ENCODE data around the gene GRK5. TPM values are rescaled to one million over a fixed set of nuclear protein-coding genes. Genes with fewer than 3 reads are reported as not detected.

Gene GRK5
- total RNA-seq, 1 experiment from 2014 or later: 0.82 TPM

DNA sequence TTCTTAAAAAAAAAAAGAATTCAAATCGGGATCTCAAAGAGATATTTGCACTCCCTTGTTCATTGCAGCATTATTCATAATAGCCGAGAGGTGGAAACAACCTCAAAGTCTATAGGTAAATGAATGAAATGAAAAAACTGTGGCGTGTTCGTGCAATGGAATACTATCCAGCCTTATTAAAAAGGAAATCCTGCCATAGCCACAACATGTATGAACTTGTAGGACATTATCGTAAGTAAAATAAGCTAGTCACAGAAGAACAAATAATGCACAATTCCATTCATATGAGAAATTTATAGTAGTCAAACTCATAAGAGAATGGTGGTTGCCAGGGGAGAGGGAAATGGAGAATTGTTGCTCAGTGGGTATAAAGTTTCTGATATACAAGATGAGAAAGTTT is 37.9 kb downstream of the GRK5 start:
- H3K27ac Mint-ChIP-seq (ENCODE audit: low read depth, unreplicated experiment): no peak overlapping the region

DNA sequence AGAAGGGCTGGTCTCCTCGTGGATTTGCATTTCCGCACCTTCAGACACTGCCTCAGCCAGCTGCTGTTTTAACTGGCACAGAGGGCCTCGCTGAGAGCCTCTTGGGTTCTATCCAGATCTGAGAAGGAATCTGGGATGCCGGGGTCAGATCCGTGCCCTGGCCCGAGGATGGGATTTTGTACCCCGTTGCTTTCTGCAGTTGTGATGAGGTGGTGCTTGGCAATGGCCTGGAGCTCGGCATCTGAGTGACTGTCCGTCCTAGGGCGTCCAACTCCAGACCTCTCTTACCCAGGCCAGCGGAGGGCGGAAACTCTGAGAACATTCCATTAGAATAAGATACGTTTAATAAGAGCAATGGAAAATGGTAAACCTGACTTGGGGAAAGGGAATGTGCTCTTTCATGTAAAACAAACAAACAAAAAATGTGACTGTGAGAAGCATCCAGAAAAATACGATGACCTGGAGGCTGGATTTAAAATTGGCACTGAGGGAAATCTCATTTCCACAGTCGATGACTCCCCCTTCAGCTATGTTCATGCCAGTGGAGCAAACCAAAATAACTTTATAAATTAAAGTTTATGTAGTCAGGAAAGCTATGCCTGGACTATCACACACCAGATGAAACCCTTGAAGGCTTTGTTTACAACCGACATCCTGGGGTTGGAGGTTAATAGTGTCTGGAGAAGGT is 39.6 kb downstream of the GRK5 start:
- Mint-ChIP-seq H3K27me3 (ENCODE audit: insufficient read depth, unreplicated experiment) (no peaks in the 10 kb centered on the region), H3K27ac (ENCODE audit: low read depth, unreplicated experiment) (no peak overlapping the region), H3K9me3 (ENCODE audit: unreplicated experiment) (no peaks in the 10 kb centered on the region), H3K4me1 (ENCODE audit: insufficient read depth, unreplicated experiment) (no peaks in the 10 kb centered on the region), H3K36me3 (ENCODE audit: insufficient read depth, unreplicated experiment) (peaks cover 6% of the 10 kb centered on the region), H3K4me3 (ENCODE audit: unreplicated experiment) (no peak overlapping the region)
- peak; percentile 53 for DNase-seq (ENCODE audit: unreplicated experiment)
- intact Hi-C loops (cut with micrococcal nuclease): no loop called here
- TF ChIP-seq, protein P1, sequence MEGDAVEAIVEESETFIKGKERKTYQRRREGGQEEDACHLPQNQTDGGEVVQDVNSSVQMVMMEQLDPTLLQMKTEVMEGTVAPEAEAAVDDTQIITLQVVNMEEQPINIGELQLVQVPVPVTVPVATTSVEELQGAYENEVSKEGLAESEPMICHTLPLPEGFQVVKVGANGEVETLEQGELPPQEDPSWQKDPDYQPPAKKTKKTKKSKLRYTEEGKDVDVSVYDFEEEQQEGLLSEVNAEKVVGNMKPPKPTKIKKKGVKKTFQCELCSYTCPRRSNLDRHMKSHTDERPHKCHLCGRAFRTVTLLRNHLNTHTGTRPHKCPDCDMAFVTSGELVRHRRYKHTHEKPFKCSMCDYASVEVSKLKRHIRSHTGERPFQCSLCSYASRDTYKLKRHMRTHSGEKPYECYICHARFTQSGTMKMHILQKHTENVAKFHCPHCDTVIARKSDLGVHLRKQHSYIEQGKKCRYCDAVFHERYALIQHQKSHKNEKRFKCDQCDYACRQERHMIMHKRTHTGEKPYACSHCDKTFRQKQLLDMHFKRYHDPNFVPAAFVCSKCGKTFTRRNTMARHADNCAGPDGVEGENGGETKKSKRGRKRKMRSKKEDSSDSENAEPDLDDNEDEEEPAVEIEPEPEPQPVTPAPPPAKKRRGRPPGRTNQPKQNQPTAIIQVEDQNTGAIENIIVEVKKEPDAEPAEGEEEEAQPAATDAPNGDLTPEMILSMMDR (IDR thresholded peaks at IDR 0.05; ENCODE audit: unreplicated experiment): no peak
- ChIA-PET POLR2A (no interaction called here), CTCF (interaction anchor here (0.5 to 0.8 kb wide), 3 partner anchors 37 to 483 kb away, joined by 3 to 4 read pairs (median 4); no protein-coding TSS in a partner anchor)
- BruUV-seq (replicated peaks): no TSS peak

More for the DNA sequence above, 37.9 kb downstream of the GRK5 start:
- POLR2A ChIA-PET: interaction anchor here (0.6 to 0.7 kb wide), 2 partner anchors 11 to 1151 kb away, joined by 3 read pairs; no protein-coding TSS in a partner anchor
- H3K4me3 Mint-ChIP-seq (ENCODE audit: unreplicated experiment): no peak overlapping the region
- TF ChIP-seq, protein P1 (IDR thresholded peaks at IDR 0.05; ENCODE audit: unreplicated experiment): no peak
- CTCF ChIA-PET: no interaction called here
- H3K27me3 Mint-ChIP-seq (ENCODE audit: insufficient read depth, unreplicated experiment): no peaks in the 10 kb centered on the region
- H3K4me1 Mint-ChIP-seq (ENCODE audit: insufficient read depth, unreplicated experiment): no peaks in the 10 kb centered on the region
- intact Hi-C loops (cut with micrococcal nuclease): no loop called here
- no TSS peak for BruUV-seq (replicated peaks)
- peaks cover 6% of the 10 kb centered on the region for H3K36me3 Mint-ChIP-seq (ENCODE audit: insufficient read depth, unreplicated experiment)
- no peak for DNase-seq (ENCODE audit: unreplicated experiment)
- H3K9me3 Mint-ChIP-seq (ENCODE audit: unreplicated experiment): no peaks in the 10 kb centered on the region

DNA sequence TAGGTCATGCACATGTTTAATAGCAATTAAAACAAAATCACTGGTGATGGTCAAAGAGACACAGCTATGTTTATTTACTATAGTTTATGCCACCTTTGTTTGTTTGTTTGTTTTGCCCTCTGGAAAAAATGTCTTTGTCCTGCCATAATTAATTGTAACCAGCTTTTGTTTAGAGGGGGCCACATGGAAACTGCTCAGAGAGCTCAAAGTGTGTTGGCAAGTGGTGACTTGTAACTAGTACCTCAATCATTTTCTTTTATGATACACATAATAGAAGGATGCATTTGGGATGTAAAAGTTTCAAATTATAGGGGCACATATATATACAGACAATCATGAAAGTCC is 40.2 kb downstream of the GRK5 start:
- TF ChIP-seq, protein P1 (IDR thresholded peaks at IDR 0.05; ENCODE audit: unreplicated experiment): no peak
- POLR2A ChIA-PET: no interaction called here
- no peak for DNase-seq (ENCODE audit: unreplicated experiment)
- Mint-ChIP-seq H3K36me3 (ENCODE audit: insufficient read depth, unreplicated experiment) (peaks cover 6% of the 10 kb centered on the region), H3K4me1 (ENCODE audit: insufficient read depth, unreplicated experiment) (no peaks in the 10 kb centered on the region), H3K27ac (ENCODE audit: low read depth, unreplicated experiment) (no peak overlapping the region), H3K9me3 (ENCODE audit: unreplicated experiment) (no peaks in the 10 kb centered on the region), H3K4me3 (ENCODE audit: unreplicated experiment) (no peak overlapping the region), H3K27me3 (ENCODE audit: insufficient read depth, unreplicated experiment) (no peaks in the 10 kb centered on the region)
- CTCF ChIA-PET: interaction anchor here (0.7 to 0.8 kb wide), 3 partner anchors 38 to 482 kb away, joined by 3 to 4 read pairs (median 3); partner anchors contain the start of gene GRK5
- intact Hi-C loops (cut with micrococcal nuclease): no loop called here
- no TSS peak for BruUV-seq (replicated peaks)

DNA sequence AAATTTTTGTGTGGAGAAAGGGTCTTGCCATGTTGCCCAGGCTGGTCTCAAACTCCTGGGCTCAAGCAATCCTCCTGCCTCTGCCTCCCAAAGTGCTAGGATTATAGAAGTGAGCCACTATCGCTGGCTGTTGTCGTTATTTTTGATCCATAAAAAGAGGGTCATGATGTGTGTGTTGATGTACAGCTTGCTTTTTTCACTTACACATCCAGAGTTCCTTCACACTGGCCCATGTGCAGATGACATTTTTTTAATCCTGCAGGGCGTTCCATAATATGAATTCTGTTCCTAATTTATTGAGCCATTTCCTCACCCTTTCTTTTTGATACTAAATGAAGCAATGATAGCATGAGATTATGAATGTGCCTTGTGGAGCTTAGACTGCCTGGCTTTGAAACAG is 40.8 kb downstream of the GRK5 start:
- Mint-ChIP-seq H3K4me1 (ENCODE audit: insufficient read depth, unreplicated experiment) (peaks cover 4% of the 10 kb centered on the region), H3K36me3 (ENCODE audit: insufficient read depth, unreplicated experiment) (peaks cover 6% of the 10 kb centered on the region), H3K4me3 (ENCODE audit: unreplicated experiment) (no peak overlapping the region), H3K27me3 (ENCODE audit: insufficient read depth, unreplicated experiment) (no peaks in the 10 kb centered on the region), H3K27ac (ENCODE audit: low read depth, unreplicated experiment) (no peak overlapping the region), H3K9me3 (ENCODE audit: unreplicated experiment) (no peaks in the 10 kb centered on the region)
- ChIA-PET POLR2A (no interaction called here), CTCF (interaction anchor here (0.7 kb wide), 1 partner anchor 40 kb away, joined by 3 read pairs; the partner anchor contains the start of gene GRK5)
- no peak for DNase-seq (ENCODE audit: unreplicated experiment)
- intact Hi-C loops (cut with micrococcal nuclease): no loop called here
- BruUV-seq (replicated peaks): no TSS peak
- TF ChIP-seq, protein P1 (IDR thresholded peaks at IDR 0.05; ENCODE audit: unreplicated experiment): no peak
